NCI-H2227 treated with DMSO at 0.1 percent for 48 hours (cell line): ENCODE measurements around the gene MAFF.

Experiments
- DNase-seq: peaks from one replicate; lab custom pipeline; 2025; lab: John Stamatoyannopoulos, UW

The MAFF gene

GRCh38 chr22:38248280-38248679, 46.5 kb downstream of the MAFF start:
- DNase-seq, result no peak

GRCh38 chr22:38249301-38249700, 47.5 kb downstream of the MAFF start:
- DNase-seq, result no peak

- DNase-seq, result no peak
Measured at GRCh38 chr22:38249803-38250642, 48.2 kb downstream of the MAFF start.

GRCh38 chr22:38250643-38251340, 49.0 kb downstream of the MAFF start:
- DNase-seq, result no peak

GRCh38 chr22:38251341-38251692, 49.5 kb downstream of the MAFF start:
- no peak for DNase-seq

GRCh38 chr22:38255697-38256096, 53.9 kb downstream of the MAFF start:
- no peak for DNase-seq

GRCh38 chr22:38257181-38257580, 55.4 kb downstream of the MAFF start:
- DNase-seq, result no peak

- no peak for DNase-seq
Measured at GRCh38 chr22:38257650-38258250, 56.0 kb downstream of the MAFF start.

- DNase-seq, result no peak
Measured at GRCh38 chr22:38258895-38259294, 57.1 kb downstream of the MAFF start.

GRCh38 chr22:38259370-38259769, 57.6 kb downstream of the MAFF start:
- no peak for DNase-seq

- no peak for DNase-seq
Measured at GRCh38 chr22:38260761-38261681, 59.2 kb downstream of the MAFF start.

GRCh38 chr22:38262051-38262795, 60.4 kb downstream of the MAFF start:
- DNase-seq, result no peak

- no peak for DNase-seq
Measured at GRCh38 chr22:38264322-38264843, 62.6 kb downstream of the MAFF start.
